Measurements from ENCODE around the gene BRD4.

Gene BRD4

GRCh38 chr19:15187026-15188007 is 145.0 kb downstream of the BRD4 start:
- peak; percentile 26 for DNase-seq
